ENCODE measurements around the gene CBLC. TPM values are rescaled to one million over a fixed set of nuclear protein-coding genes. Genes with fewer than 3 reads are reported as not detected.
A peak's percentile ranks its signal among the peaks of the same experiment; 100 is the strongest.

CBLC gene
- total RNA-seq, 4 donors from 2014 or later: 26.9 to 75.7 (median 49.1) TPM

- H3K4me1 ChIP-seq: peaks cover 59 to 95% (median 71%) of the 10 kb centered on the region in 3 donors
- peaks cover 0 to 18% (median 6%) of the 10 kb centered on the region in 3 donors for H3K36me3 ChIP-seq
- H3K4me3 ChIP-seq: peak overlapping the region; percentile 70 to 92 (median 76)
- intact Hi-C loops (cut with DNase I): no loop called here
- peak overlapping the region; percentile 97 to 100 (median 98) for H3K27ac ChIP-seq
- 5 to 11% methylated on average over 13 to 16 of the region's 34 CpGs for WGBS, 2 donors
- no peaks in the 10 kb centered on the region for H3K9me3 ChIP-seq
- TF ChIP-seq POLR2A (IDR thresholded peaks at IDR 0.05) (peak in 1 of 4 donors; percentile 70), CTCF (IDR thresholded peaks at IDR 0.05) (no peak)
- DNase-seq: peak; percentile 70
- no peaks in the 10 kb centered on the region for H3K27me3 ChIP-seq
Observed at GRCh38 chr19:44746946-44747738, 30.5 kb upstream of the CBLC start.

- DNase-seq: no peak
- Histone ChIP-seq H3K36me3 (peaks cover 0 to 25% (median 6%) of the 10 kb centered on the region in 3 donors), H3K4me1 (peaks cover 59 to 95% (median 71%) of the 10 kb centered on the region in 3 donors), H3K4me3 (peak overlapping the region; percentile 70 to 92 (median 76)), H3K27me3 (no peaks in the 10 kb centered on the region), H3K27ac (peak overlapping the region; percentile 97 to 100 (median 98)), H3K9me3 (no peaks in the 10 kb centered on the region)
- intact Hi-C loops (cut with DNase I): no loop called here
- TF ChIP-seq CTCF (IDR thresholded peaks at IDR 0.05) (no peak), POLR2A (IDR thresholded peaks at IDR 0.05) (peak in 1 of 4 donors; percentile 35)
- WGBS, 2 donors: 1% methylated on average over 13 to 17 of the region's 26 CpGs
Observed at GRCh38 chr19:44747739-44748425, 29.8 kb upstream of the CBLC start.

GRCh38 chr19:44748426-44749254, 29.1 kb upstream of the CBLC start, which contains the start of gene BCL3:
Gene BCL3 (plus strand): TSS chr19:44748708. CDS start chr19:44748791, 83 bp downstream.
- peak within 1 kb of the TSS; percentile 97 to 100 (median 98) for H3K27ac ChIP-seq
- H3K4me3 ChIP-seq: peak within 1 kb of the TSS; percentile 70 to 92 (median 76)
- WGBS, 2 donors: 0 to 7% methylated on average over 2 to 4 of the region's 88 CpGs
- H3K27me3 ChIP-seq: no peaks in the 10 kb centered on the region
- H3K36me3 ChIP-seq: peaks cover 0 to 25% (median 6%) of the 10 kb centered on the region in 3 donors
- intact Hi-C loops (cut with DNase I): no loop called here
- H3K4me1 ChIP-seq: peaks cover 61 to 95% (median 68%) of the 10 kb centered on the region in 3 donors
- no peak for DNase-seq
- TF ChIP-seq CTCF (IDR thresholded peaks at IDR 0.05) (peak in 2 of 6 experiments; percentile 16 to 18), POLR2A (IDR thresholded peaks at IDR 0.05) (peak in 2 of 4 donors; percentile 55 to 63)
- no peaks in the 10 kb centered on the region for H3K9me3 ChIP-seq

GRCh38 chr19:44749292-44749691, 28.4 kb upstream of the CBLC start:
- intact Hi-C loops (cut with DNase I): no loop called here

More at GRCh38 chr19:44749292-44749691, 28.4 kb upstream of the CBLC start:
- Histone ChIP-seq H3K27ac (peak overlapping the region; percentile 97 to 100 (median 98)), H3K27me3 (no peaks in the 10 kb centered on the region), H3K4me1 (peaks cover 61 to 95% (median 64%) of the 10 kb centered on the region in 3 donors), H3K36me3 (peaks cover 0 to 25% (median 6%) of the 10 kb centered on the region in 3 donors), H3K4me3 (peak overlapping the region; percentile 70 to 92 (median 76)), H3K9me3 (no peaks in the 10 kb centered on the region)
- 0 to 8% methylated on average over 1 of the region's 1 CpG for WGBS, 2 donors
- no peak for DNase-seq
- no peak for TF ChIP-seq CTCF (IDR thresholded peaks at IDR 0.05)
- no peak for TF ChIP-seq POLR2A (IDR thresholded peaks at IDR 0.05)
